ENCODE results near the gene CHCHD5. TPM values are rescaled to one million over a fixed set of nuclear protein-coding genes. Genes with fewer than 3 reads are reported as not detected.

Gene CHCHD5
- total and polyA plus RNA-seq, 2 of the 8 experiments (the other 6 are each of a cell fraction or from before 2014, with no cell fraction given): 27.2 to 71.5 TPM

- no peak for TF ChIP-seq RAD21 (IDR thresholded peaks at IDR 0.05 in 1 of 2, conservative IDR thresholded peaks at IDR 0.05 in 1 of 2; ENCODE audit: low read depth in 2 of 2, low read length in 2 of 2)
- TF ChIP-seq TBP (IDR thresholded peaks at IDR 0.05; ENCODE audit: low read depth, low read length): no peak
These were observed 44.8 kb downstream of the CHCHD5 start (continued) for GRCh38 chr2:112629224-112629623.

Data from H1 (cell line).